HPDE6-E6E7 (cell line): Measurements from ENCODE around the gene KRTAP5-7.
"Not testable (repeated sequence)": the region's sequence is repeated elsewhere in the genome, so short reads cannot be mapped to it uniquely, and the experiment has no call there.

ENCODE experiments used
- DNase-seq: peaks from one replicate; pipeline ENCODE4 v3.0.0; 2011; ENCODE audit warnings: missing footprints; ENCODE audit errors: extremely low spot score

KRTAP5-7 gene

GRCh38 chr11:71526796-71527575, at the start of gene KRTAP5-7:
Gene KRTAP5-7 (plus strand): TSS chr11:71527267. CDS start chr11:71527301, 34 bp downstream.
- not testable (repeated sequence) for DNase-seq

- no peak for DNase-seq
Observed at GRCh38 chr11:71477641-71478527, 49.2 kb upstream of the KRTAP5-7 start.

GRCh38 chr11:71478528-71478840, 48.6 kb upstream of the KRTAP5-7 start:
- no peak for DNase-seq

GRCh38 chr11:71481101-71481960, 45.7 kb upstream of the KRTAP5-7 start:
- DNase-seq, result no peak

- DNase-seq, result no peak
Observed at GRCh38 chr11:71482216-71482615, 44.9 kb upstream of the KRTAP5-7 start.

- no peak for DNase-seq
Observed at GRCh38 chr11:71482746-71483364, 44.2 kb upstream of the KRTAP5-7 start.

- DNase-seq, result no peak
Observed at GRCh38 chr11:71483692-71484091, 43.4 kb upstream of the KRTAP5-7 start.

- no peak for DNase-seq
Observed at GRCh38 chr11:71484248-71485062, 42.6 kb upstream of the KRTAP5-7 start.

- DNase-seq, result no peak
Observed at GRCh38 chr11:71485063-71485399, 42.0 kb upstream of the KRTAP5-7 start.

GRCh38 chr11:71485466-71485865, 41.6 kb upstream of the KRTAP5-7 start:
- DNase-seq, result no peak

GRCh38 chr11:71486320-71486719, 40.7 kb upstream of the KRTAP5-7 start:
- no peak for DNase-seq

GRCh38 chr11:71488681-71489270, 38.3 kb upstream of the KRTAP5-7 start:
- DNase-seq, result no peak

- no peak for DNase-seq
Observed at GRCh38 chr11:71489311-71490043, 37.6 kb upstream of the KRTAP5-7 start.

- DNase-seq, result no peak
Observed at GRCh38 chr11:71490044-71490730, 36.9 kb upstream of the KRTAP5-7 start.

- DNase-seq, result no peak
Observed at GRCh38 chr11:71490731-71491390, 36.2 kb upstream of the KRTAP5-7 start.

- DNase-seq, result no peak
Observed at GRCh38 chr11:71491531-71491930, 35.5 kb upstream of the KRTAP5-7 start.

- no peak for DNase-seq
Observed at GRCh38 chr11:71491940-71492339, 35.1 kb upstream of the KRTAP5-7 start.
